Hippocampal formation (tissue), 2 donors: ENCODE data around the gene HDGFL3.
"Not testable (repeated sequence)": the region's sequence is repeated elsewhere in the genome, so short reads cannot be mapped to it uniquely, and the experiment has no call there.

Source experiments
- DNase-seq, 2 donors: peaks; one replicate each; lab custom pipeline; 2025; lab: John Stamatoyannopoulos, UW

Gene HDGFL3

DNA sequence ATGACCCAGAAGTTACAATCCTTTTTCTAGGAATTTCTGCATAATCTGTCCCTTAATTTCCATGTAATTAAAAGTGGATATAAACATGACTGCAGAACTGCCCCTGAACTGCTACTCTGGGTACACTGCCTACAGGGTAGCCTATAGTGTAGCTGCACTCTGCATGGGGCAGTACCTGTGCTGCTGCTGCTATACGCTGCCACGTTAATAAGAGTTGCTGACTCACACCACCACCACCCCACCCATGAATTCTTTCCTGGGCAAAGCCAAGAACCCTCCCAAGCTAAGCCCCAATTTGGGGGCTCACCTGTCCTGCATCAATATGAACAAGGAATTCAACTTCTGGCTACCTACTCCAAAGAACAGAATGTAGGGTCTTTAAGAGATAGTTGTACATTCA, 13.9 kb downstream of the HDGFL3 start:
- DNase-seq, result no peak

DNA sequence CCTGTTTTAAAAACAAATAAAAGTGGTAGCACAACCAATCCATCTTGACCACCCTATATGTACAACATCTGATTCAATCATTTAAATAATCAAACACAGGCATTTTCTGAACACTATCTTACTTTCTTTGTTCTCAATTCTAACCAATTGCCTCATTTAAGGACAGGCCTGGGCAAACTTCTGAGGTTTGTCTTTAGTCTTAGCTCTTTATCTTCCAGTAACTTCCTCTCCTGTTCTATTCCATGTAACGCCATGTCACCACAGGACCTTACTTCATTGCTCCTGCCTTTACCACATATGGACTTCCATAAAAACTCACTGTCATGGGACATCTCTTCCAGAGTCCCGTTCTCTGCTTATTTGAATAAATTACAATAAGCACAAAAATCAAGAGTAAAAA, 14.9 kb downstream of the HDGFL3 start:
- DNase-seq, result no peak

GRCh38 chr15:83190450-83190849, 17.2 kb downstream of the HDGFL3 start:
- no peak for DNase-seq

DNA sequence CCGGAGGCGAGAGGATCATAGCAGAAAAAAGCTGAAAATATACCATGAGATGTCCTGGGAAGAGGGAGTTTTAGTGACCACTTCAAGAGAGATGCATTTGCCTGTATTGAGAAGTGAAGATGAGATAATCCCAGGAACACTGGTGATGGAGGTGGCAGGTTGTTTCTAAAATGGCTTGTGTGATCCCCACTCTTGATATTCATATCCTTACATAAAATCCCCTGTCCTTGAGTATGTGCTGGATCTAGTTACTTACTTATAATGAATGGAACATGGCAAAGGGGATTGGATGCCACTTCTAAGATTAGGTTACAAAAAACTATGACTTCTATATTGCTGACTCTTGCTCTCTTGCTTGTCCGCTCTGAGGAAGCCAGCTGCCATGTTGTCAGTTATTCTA, 22.1 kb downstream of the HDGFL3 start:
- no peak for DNase-seq

- DNase-seq, result no peak
These were observed 28.7 kb downstream of the HDGFL3 start for GRCh38 chr15:83178869-83179325.

DNA sequence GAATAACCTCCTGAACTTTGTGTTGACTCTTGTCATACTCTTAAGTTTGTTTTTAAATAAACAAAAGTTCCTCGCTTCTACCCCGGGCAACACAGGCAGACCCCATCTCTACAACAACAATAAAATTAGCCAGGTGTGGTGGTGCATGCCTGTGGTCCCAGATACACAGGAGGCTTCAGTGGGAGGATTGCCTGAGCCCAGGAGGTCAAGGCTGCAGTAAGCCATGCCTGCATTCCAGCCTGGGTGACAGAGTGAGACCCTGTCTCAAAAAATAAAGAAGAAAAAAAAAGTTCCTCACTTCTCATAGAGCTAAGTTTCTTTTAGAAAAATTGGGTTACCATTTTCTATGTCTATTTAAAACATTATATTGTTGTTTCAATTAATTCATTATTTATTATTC, 29.2 kb downstream of the HDGFL3 start:
- DNase-seq, result no peak

DNA sequence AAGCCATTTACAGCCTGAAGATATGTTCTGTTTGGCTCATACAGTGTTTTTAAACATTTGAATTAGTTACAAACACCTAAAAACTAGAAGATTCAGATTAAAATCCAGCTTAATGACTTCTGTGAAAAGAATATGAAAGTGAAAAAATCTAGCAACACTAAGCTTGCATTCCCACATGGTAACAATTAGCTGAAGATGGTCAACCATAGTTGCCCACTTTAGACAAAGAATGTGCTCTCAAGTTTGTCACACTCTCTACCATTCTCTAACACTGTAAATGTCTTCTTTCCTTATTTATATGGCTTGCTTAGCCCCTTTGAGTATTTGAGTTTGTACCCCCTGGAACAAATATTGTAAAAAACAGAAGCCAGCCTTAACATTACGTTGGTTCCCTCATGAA, 32.7 kb downstream of the HDGFL3 start:
- DNase-seq, result no peak

DNA sequence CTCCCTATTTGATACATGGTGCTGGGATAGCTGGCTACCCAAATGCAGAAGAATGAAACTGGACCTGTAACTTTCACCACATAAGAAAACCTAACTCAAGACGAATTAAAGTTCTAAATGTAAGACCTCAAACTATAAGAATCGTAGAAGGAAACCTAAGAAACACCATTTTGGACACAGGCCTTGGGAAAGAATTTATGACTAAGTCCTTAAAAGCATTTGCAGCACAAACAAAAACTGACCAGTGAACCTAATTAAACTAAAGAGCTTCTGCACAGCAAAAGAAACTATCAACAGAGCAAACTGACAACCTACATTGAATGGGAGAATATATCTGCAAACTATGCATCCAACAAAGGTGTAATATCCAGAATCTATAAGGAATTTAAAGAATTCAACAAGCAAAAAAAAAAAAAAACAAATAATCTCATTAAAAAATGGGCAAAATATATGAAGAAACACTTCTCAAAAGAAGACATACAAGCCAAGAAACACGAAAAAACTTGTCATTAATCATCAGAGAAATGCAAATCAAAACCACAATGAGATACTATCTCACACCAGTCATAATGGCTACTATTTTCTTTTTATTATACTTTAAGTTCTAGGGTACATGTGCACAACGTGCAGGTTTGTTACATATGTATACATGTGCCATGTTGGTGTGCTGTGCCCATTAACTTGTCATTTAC, 37.0 kb downstream of the HDGFL3 start:
- no peak for DNase-seq

DNA sequence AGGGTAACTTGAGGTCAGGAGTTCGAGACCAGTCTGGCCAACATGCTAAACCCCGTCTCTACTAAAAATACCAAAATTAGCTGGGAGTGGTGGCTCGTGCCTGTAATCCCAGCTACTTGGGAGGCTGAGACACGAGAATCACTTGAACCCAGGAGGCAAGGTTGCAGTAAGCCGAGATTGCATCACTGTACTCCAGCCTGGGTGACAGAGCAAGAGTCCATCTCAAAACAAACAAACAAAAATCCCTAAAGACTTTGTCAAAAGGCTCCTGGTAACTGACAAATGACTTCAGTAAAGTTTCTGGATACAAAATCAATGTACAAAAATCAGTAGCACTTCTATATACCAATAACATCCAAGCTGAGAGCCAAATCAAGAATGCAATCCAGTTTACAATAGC, 38.0 kb downstream of the HDGFL3 start:
- not testable (repeated sequence) for DNase-seq

DNA sequence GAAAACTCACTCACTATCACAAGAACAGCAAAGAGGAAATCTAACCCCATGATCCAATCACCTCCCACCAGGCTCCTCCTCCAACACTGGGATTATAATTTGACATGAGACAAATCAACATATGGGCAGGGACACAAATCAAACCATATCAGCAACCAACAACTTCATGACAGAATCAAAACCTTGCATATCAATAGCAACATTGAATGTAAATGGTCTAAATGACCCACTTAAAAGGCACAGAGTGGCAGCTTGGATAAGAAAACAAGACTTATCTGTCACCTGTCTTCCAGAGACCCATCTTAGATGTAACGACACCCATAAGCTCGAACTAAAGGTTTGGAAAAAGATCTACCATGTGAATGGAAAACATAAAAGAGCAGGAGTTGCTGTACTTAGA, 40.8 kb downstream of the HDGFL3 start:
- no peak for DNase-seq

- DNase-seq, result no peak
These were observed 41.4 kb downstream of the HDGFL3 start for GRCh38 chr15:83166218-83166617.

DNA sequence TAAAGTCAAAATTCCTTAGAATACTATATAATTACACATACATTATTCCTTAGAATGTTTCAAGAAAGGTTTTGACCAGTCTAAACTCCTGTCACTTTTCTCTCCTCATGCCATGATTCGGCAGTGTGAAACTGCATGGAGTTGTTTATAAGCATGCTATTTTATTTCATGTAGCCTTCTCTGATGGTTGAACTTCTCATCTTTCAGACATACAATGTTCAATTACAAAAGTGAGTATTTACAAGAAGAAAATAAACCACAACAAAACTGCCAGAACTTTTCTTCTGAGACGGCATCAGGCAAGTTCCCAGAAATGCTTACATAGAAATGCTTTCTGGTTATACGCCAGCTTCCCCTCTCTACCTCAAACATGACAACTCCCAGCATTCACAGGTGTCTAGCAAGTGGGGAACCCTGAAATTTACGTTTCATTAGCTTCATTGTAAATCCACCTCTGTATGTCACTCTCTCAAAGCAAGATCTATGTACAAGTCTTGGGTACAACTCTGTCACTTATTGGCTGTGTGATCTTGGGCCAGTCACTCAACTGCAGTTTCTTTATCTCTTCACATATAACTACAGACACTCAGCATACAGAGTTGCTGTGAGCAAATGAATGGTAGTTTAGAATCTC, 42.7 kb downstream of the HDGFL3 start:
- DNase-seq, result no peak

DNA sequence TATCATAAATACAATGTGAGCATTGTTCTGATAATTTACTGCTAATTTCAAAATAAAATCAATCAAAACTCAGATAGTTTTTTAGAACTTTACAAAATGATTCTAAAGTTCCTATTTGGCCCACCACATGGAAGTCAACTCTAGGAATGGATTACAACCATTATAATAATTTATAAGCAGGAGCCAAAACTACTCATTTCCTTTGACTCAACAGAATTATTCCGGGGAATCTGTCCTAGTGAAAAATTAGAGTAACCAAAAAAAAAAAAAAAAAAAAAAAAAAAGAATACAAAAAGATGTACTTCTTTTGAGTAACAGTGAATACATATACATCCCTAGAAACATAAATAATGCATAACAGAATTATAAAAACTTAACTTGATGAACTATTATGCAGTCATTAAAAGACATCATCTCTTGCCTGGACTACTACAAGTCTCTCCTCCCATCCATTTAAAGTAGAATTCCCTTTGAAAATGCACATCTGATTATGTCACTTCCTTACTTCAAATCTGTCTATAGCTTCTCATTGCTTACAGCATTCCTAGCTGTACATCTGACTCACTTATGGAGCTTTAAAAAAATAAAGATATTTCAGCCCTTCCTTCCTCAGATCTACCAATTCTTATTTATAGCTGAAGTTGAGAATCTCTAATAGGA, 43.4 kb downstream of the HDGFL3 start:
- DNase-seq, result no peak

GRCh38 chr15:83163032-83163431, 44.6 kb downstream of the HDGFL3 start:
- DNase-seq, result no peak

- no peak for DNase-seq
These were observed 46.9 kb downstream of the HDGFL3 start for GRCh38 chr15:83160741-83161140.

GRCh38 chr15:83158393-83158792, 49.2 kb downstream of the HDGFL3 start:
- DNase-seq, result no peak

DNA sequence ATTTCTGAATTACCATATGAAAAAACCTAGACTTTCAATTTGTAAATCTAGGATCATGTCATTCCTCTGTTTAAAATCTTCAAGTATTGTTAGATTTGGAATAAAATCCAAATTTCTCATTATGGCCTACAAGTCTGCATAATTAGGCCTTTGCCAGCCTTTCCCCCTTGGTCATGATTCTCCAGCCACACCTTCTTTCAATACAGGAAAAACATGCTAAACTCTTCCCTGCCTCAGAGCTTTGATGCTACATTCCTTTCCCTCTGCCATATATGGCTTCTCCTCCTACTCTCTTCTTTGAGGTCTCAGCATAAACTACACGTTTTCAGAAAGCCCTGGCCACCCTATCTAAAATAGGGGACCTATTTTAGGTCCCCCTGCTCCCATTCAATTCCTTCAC, 51.7 kb downstream of the HDGFL3 start:
- DNase-seq, result no peak

DNA sequence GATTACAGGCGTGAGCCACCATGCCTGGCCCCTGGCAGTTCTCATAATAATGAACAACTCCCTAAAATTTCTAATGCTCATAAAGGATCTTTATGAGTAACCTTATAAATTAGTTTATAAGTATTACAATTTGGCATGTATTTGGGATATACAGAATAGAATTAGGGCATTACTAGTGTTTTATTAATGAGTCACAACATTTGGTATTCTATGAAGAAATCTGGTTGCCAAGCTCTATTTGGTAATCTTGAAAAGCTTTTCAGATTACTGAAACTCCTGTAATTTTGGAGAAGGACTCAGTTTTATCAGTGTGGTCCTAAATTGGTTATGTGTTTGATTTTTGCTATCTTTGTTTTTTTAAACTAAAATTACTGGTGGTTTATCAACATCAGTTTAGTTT, 54.3 kb downstream of the HDGFL3 start:
- no peak for DNase-seq

DNA sequence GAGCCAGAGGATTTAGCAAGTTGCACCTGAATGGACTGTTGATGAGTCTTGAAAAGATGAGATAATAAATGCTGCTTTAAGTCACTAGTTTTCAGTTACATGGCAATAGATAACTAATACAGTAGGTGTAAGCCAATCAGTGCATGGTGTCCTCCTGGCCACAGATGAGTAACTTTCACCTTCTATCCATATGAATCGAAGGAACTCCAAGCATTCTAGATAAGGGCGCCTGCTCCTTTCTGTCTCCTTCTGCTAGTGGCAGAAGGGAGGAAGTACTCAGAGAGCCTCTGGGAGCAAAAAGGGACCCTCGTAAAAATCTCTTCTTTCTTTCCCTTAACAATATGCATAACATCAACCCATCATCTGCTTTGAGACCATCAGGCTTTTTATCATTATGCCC, 62.9 kb downstream of the HDGFL3 start:
- no peak for DNase-seq

DNA sequence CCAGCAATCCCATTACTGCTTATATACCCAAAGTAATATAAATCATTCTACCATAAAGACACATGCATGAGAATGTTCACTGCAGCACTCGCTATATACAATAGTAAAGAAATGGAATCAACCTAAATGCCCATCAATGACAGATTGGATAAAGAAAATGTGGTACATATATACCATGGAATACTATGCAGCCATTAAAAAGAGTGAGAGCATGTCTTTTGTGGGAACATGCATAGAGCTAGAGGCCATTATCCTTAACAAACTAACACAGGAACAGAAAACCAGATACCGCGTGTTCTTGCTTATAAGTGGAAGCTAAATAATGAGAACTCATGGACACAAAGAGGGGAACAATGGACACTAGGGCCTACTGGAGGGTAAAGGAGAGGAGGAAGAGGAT, 65.5 kb downstream of the HDGFL3 start:
- not testable (repeated sequence) for DNase-seq

DNA sequence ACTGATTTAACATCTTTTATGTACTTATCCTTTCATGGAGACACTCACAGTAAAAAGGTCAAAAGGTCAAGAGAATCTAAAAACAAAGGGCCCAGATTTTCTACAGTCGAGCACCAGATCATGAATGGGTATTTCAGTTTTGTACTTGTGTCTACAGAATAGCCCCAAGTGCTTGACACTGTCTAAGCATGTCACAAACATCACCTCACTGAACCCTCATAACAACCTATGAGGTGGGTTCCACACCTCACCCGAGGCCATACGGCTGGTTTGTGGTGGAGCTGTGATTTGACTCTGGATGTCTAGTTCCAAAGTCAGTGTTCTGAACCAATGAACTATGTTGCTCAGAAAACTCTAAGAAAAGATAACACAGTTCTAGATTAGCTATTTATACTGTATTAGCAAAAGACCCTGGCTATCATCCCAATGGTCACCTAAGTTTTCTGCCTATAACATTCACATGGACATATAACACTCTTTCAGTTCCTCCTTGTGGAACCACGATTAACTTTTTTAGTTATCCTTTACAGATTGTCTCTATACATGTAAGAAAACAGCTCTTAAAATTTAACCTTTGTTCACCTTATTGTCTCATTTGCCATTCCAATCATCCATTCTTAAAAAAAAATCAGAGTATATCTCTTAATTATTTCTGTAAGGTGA, 74.6 kb downstream of the HDGFL3 start:
- no peak for DNase-seq

- DNase-seq, result no peak
These were observed 77.8 kb downstream of the HDGFL3 start for GRCh38 chr15:83129791-83130190.
